Skeletal muscle cell (primary cell): ENCODE results near the gene PRKCG.
"Not testable (repeated sequence)": the region's sequence is repeated elsewhere in the genome, so short reads cannot be mapped to it uniquely, and the experiment has no call there.

Experiments used
- DNase-seq: peaks from one replicate; pipeline ENCODE4 v3.0.0-alpha.2; 2010; ENCODE audit warnings: low read depth
- H3K4me3 ChIP-seq: 2 replicates; pipeline ENCODE4 v1.5.1; 2011; ENCODE audit warnings: low read depth, mild to moderate bottlenecking, control low read depth, low read length, moderate library complexity

Gene PRKCG

DNA sequence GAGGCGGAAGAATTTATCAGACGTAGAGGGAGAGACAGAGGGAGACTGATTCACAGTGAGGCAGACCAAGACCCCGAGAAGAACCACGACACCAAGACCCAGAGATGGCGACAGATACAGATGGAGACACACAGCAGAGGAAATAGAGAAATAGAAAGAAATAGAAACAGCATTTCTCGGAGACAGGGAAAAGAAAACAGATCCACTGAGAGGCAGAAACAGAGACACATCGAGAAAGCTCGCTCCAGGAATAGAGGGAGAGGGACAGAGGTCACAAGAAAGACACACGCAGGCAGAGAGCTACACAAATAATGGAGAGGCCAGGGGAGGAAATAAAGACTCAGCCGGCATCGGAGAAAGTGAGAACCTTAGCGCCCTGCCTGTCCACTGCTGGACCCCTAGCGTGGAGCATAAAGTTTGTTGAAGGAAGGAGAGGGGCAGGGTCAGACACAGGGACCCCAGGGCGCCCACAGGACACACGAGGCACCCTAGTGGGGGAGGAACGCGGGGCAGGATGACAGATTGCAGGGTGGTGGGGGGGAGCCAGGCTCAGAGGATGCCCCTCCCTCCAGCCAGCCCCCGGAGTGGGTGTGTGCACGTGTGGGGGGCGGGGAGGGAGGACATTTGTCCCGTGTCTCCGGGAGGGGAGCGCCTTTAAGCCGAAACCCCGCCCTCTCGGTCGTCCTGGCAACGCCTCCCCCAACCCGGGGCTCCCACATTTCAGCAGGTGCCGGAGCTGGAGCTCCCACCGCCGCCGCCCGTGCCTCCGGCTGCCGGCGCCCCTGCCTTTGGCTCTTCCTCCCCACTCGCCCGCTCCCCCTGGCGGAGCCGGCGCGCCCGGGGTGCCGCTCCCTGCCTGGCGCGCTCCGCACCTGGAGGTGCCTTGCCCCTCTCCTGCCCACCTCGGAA is at the start of gene PRKCG:
TSS of gene PRKCG (plus strand) at position 716 of the 909 bp plus-strand sequence. CDS start 298 bp downstream, outside the sequence.
- peak within 1 kb of the TSS; percentile 42 for H3K4me3 ChIP-seq

DNA sequence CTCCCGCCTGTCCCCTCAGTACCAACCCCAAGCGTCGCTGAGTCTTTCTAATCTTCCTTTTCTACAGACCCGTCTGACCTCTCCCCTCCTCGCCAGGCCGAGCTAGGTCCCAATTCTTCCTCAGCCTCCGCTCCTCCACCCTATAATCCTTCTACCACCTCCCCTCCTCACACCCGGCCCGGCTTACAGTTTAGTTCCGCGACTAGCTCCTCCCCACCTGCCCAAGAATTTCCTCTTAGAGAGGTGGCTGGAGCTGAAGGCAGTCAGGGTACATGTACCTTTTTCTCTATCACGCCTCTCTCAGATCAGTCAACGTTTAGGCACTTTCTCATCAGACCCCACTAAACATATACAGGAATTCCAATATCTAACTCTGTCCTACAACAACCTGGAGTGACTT is 49.1 kb upstream of the PRKCG start:
- not testable (repeated sequence) for DNase-seq, H3K4me3 ChIP-seq

More for the DNA sequence above, at the start of gene PRKCG:
- no peak for DNase-seq

DNA sequence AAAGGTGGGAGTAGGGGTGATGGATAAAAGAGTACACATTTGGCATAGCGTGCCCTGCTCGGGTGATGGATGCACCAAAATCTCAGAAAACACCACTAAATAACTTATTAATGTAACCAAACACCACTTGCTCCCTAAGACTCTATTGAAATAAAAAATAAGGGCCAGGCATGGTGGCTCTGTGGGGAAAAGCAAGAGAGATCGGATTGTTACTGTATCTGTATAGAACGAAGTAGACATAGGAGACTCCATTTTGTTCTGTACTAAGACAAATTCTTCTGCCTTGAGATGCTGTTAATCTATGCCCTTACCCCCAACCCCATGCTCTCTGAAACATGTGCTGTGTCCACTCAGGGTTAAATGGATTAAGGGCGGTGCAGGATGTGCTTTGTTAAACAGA is 43.6 kb upstream of the PRKCG start:
- not testable (repeated sequence) for H3K4me3 ChIP-seq, DNase-seq

DNA sequence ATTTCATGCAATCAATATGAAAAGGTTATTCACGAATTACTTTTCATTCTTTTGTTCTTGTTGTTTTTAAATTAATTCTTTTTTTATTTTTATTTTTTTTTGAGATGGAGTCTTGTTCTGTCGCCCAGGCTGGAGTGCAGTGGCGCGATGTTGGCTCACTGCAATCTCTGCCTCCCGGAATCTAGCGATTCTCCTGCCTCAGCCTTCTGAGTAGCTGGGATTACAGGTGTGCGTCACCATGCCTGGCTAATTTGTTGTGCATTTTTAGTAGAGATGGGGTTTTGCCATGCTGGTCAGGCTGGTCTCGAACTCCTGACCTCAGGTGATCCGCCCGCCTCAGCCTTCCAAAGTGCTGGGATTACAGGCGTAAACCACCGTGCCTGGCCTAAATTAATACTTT is 41.8 kb upstream of the PRKCG start:
- DNase-seq, H3K4me3 ChIP-seq: not testable (repeated sequence)

DNA sequence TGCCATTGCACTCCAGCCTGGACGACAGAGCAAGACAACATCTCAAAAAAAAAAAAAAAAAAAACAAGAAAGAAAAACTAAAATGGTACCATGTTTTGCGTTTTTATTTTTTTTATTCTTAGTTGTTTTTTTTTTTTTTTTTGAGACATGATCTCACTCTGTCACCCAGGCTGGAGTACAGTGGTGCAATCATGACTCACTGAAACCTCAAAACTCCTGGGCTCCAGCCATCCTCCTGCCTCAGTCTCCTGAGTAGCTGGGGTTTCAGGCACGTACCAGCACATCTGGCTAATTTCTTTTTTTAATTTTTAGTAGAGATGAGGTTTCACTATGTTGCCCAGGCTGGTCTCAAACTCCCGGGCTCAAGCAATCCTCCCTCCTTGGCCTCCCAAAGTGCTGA is 41.1 kb upstream of the PRKCG start:
- H3K4me3 ChIP-seq: not testable (repeated sequence)
- peak; percentile 78 for DNase-seq

DNA sequence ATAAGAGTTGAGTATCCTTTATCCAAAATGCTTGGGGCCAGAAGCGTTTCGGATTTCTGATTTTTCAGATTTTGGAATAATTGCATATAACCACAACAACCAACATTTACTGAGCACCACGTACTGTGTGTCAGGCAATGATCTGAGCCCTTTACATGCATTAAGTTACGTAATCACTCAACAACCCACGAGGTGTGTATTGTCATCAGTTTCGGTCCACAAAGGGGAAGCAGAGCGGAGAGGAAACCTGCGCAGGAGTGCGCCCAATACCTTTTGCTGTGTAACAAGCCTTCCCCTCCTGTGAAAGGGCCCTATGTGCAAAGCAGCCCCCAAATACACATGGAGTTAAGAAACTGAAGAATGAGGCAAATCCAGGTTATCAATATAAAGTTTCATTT is 37.1 kb upstream of the PRKCG start:
- no peak overlapping the region for H3K4me3 ChIP-seq
- DNase-seq: no peak

DNA sequence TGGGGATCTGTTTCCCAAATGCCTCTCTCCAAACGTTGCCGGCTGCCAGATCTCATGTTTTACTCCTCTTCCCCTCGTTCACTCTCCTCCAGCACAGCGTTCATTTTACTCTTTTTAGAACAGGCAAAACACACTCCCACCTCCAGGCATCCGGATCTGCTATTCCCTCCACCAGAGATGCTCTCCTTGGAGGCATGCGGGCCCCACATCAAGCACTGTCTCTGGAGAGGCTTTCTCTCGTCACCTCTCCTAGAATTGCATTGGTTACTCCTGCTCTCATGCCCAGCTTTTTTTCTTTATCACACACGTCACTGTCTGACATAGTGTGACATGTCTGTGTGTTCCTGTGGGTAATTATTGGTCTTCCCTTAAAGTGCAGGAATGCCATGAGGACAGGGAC is 34.4 kb upstream of the PRKCG start:
- H3K4me3 ChIP-seq: no peak overlapping the region
- no peak for DNase-seq

DNA sequence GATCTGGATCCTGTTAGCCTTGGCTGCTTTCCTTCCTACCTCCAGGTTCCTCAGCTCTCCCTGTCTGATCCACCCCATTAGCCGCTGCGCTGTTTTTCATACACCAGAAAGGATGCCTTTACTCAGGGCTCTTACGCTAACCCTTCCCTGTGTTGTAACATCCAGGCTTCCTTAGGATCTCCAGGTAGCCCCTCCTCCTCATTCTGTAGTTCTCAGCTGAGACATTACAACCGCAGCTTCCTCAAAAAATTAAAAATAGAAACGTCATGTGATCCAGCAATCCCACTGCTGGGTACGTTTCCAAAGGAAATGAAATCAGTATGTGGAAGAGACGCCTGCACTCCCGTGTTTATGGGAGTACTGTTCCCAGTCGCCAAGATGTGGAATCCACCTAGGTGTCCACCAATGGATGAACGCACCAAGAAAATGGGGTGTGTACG is 32.7 kb upstream of the PRKCG start:
- no peak overlapping the region for H3K4me3 ChIP-seq
- peak; percentile 49 for DNase-seq

DNA sequence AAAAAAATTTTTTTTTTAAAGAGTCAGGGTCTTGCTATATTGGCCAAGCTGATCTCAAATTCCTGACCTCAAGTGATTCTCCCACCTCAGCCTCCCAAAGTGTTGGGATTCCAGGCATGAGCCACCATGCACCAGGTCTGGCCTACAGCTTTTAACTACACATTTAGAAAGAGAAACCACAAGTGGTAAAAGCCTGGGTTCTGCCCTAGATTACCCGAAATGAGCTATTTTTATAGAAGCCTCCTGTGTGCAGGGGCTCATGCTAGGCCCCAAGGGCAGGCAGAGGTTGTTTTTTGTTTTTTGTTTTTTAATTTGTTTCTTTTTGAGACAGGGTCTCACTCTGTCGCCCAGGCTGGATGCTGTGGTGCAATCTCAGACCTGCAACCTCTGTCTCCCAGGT is 28.3 kb upstream of the PRKCG start:
- no peak overlapping the region for H3K4me3 ChIP-seq
- DNase-seq: no peak

DNA sequence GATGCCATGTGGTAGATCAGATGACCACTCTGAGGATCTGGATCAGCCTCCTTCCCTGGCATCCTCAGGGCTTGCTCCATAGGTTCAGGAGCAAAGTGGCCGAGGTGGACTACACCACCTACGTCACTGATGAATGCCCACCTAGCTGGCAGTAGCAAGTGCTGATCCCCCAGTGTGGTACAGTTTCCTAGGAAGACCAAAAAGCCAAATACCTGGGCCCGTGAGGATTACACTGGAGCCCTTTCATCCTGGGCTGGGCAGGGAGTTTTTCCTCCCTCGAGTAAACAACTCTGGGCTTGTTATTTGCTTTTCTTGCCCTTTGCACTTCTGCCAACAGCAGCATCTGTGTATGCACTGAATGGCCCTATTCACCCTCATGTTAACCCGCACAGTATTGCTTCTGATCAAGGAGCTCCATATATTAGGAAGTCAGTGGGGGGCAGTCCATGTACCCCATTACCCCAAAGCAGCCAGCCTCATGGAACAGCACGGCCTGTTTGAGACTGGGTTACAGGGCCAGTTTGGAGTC is 17.6 kb upstream of the PRKCG start:
- DNase-seq: no peak
- no peak overlapping the region for H3K4me3 ChIP-seq

DNA sequence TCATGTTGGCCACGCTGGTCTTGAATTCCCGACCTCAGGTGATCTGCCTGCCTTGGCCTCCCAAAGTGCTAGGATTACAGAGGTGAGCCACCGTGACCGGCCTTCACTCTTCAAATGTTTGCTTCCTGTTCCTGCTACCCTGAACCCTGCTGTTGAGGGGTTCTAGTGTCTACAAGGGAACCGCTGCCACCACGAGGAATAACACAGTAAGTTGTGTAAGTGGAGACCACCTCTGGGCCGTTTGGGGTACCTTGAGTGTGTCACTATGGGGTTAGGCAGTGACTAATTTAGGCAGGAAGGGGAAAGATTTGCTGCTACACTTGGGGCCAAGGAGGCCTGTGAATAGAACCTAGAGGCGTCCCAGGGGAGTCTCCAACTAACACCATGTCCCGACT is 16.5 kb upstream of the PRKCG start:
- DNase-seq: no peak
- H3K4me3 ChIP-seq: peak overlapping the region; percentile 50

DNA sequence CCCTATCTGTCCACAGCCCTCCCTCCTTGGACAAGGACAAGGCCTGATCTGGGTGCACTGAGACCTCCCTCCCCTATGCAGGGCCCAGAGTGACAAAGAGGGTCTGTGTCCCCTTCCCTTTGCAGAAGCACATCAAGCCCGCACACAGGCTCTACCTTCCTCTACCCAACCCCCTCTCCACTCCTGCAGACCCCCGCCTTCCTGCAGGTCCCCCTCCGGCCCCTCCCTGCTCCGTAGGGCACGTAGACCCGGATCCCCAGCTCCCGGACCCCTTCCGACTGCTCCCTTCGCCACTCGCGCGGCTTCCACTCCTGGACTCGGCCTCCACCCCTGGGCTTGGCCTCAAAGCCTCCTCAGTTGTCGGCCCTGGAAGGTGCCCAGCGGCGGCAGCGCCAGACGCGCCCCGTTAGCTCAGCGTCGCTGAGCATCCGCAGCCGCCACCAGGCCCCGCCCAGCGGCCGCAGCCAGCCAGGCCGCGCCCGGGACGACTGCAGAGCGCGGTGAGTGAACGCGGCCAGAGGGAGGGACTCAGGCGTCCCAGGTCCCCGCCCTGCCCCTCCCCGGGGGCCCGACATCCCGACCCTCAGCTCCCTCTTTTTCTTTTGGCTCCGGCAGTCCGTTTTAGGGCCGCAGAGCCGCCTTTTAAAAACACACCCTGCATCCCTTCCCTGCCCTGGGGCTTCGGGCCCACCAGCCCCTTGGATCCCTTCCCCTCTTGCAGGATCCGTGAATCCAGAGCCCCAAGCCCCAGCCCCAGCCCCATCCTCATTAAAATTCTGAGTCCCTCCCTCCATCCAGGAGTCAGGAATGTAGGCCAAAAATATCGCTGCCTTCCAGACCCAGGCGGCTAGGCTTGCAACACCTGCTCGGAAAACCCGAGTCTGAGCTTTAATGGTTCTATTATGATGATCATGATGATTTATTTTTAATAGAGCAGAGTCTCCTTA is 15.8 kb upstream of the PRKCG start:
- H3K4me3 ChIP-seq: peak overlapping the region; percentile 50
- DNase-seq: no peak

DNA sequence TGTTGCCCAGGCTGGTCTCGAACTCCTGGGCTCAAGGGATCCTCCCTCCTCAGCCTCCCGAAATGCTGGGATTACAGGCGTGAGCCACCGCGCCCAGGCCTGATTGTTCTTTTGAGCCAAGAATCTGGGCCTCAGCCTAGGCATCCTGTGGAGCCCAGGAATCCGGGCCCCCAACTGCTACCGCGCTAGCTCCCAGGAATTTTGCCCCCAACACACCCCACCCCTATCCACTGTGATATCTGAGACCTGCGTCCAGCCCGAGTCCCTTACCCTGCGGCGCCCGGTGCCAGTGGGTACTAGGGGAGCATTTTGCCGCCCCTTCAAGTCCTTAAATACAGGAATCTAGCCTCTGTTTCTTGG is 15.2 kb upstream of the PRKCG start:
- peak overlapping the region; percentile 50 for H3K4me3 ChIP-seq
- no peak for DNase-seq

DNA sequence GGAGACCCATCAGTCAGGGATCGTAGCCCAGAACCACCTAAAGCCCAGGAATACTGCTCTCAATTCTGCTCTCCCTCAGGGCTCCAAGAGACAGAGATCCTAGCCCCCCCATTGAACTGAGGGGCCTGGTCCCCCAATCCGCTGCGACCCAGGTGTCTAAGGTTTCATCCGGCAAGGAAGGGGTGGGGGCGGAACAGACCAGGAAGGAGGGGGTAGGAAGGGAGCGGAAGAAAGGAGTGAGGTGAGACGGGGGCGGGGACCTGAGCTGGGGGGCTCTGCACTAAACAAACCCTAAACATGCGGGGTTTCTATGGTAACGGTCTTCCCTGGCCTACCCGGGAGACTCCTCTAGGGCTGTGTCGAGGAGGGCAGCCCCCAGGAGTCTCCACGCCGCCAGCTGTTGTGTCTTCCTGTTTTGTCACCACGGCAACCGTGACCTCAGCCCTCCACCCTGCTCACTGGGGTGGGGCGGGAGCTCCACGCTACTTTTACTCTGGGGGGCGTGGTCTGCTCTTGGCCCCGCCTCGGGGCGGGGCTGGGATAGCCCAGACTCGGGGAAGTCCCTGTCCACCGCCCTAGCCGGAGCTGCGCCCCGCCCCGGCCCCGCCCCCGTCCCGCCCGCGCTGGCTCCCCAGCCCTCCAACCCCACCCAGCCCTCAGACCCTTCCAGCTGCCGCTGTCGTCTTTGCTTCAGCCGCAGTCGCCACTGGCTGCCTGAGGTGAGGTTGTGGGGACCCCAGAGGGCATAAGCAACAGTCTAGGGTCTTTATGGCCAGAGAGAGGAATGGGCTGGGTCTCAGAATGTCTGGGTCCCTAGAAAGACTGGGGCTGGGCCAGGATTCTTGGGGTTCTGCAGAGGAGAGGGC is 14.5 kb upstream of the PRKCG start, which contains the start of gene MYADM:
TSS of gene MYADM (plus strand) at position 659 of the 866 bp plus-strand sequence. CDS start 5,647 bp downstream, outside the sequence.
- peak within 1 kb of the TSS; percentile 80 for H3K4me3 ChIP-seq
- DNase-seq: peak; percentile 90

DNA sequence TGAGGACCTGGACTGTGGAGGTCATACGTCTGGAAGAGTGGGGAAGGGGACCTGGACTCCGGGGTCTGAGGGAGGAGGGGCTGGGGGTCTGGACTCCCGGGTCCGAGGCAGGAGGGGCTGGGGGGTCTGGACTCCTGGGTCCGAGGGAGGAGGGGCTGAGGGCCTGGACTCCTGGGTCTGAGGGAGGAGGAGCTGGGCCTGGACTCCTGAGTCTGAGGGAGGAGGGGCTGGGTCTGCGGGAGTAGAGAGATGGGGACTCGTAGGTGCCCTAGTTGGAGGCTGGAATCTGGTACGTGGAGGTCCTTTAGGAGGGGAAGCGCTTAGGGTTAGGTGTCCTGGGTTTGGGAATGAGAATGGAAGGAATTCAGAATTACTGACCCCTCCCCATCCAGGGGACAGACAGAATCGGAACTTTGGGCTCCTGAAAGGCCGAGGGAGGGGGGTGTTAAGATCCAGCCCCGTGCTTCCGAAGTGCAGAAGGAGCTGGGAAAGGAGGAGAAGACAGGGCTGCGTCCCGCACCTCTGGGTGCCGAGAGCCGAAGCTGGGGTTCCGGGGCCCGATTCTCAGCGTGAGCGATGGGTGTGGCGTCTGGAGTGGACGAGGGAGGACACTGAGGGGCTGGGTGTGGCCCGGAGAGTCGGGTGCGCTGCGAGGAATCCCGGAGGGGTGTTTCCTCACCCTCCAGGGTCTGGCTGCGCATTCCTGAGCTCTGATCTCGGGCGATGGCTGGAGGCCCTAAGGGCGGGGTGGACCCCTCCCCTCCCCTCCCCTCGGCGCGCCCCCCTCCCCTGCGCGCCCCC is 13.7 kb upstream of the PRKCG start:
- no peak for DNase-seq

DNA sequence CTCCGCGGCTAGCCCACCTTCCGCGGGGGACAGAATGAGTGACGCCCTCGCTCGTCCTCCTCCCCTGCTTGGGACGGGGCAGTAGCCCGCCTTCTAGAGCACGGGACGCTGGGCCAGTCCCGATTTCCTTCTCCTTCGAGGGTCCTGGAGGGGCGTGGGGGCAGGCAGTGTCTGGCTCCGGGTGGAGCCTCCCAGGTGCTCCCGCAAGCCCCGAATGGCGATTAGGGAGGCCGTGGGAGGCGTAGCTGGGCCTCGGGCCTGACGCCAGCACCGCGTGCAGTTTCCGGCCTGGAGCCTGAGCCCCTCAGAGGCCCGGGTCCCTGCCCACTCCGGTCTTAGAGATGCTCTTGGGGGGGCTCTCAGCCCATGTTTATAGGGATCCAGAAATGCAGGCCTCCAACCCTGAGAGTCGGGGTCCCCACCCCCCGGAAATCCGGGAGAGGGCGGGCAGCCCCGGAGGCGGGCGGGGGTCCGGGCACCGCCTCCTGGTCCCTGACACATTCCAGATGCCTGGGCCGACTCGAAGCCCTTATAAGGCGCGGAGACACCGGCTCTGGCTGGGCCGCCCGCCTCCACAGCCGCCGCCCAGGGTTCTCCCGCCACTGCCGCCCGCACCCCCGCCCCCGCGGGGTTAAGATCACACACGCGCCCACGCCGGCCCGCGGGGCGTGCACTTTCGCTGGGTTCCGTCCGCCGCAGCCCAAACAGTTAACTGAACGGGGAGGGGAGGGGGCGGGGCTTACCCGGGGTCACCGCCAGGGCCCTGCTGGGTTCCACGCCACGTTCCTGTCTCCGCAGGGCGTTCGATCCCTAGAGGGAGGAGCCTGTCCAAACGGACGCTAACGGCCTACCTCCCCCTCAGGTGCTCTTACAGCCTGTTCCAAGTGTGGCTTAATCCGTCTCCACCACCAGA is 12.8 kb upstream of the PRKCG start:
- peak; percentile 39 for DNase-seq
- peak overlapping the region; percentile 80 for H3K4me3 ChIP-seq

More for the DNA sequence above, 13.7 kb upstream of the PRKCG start:
- H3K4me3 ChIP-seq: peak overlapping the region; percentile 80
